ENCODE data around the gene OSBPL9.
"Not testable (repeated sequence)": the region's sequence is repeated elsewhere in the genome, so short reads cannot be mapped to it uniquely, and the experiment has no call there.

OSBPL9 gene

GRCh38 chr1:51669816-51670215 is 52.9 kb downstream of the OSBPL9 start:
- FAIRE-seq, result no peak

GRCh38 chr1:51671527-51672325 is 54.8 kb downstream of the OSBPL9 start:
- no peak for FAIRE-seq

GRCh38 chr1:51673279-51673678 is 56.4 kb downstream of the OSBPL9 start:
- FAIRE-seq, result no peak

- FAIRE-seq, result no peak
These were observed 58.4 kb downstream of the OSBPL9 start for GRCh38 chr1:51675177-51675780.

- no peak for FAIRE-seq
These were observed 62.5 kb downstream of the OSBPL9 start for GRCh38 chr1:51679435-51679834.

- FAIRE-seq, result no peak
These were observed 67.9 kb downstream of the OSBPL9 start for GRCh38 chr1:51684776-51685175.

GRCh38 chr1:51686450-51686849 is 69.6 kb downstream of the OSBPL9 start:
- FAIRE-seq, result no peak

GRCh38 chr1:51689075-51689440 is 72.2 kb downstream of the OSBPL9 start:
- FAIRE-seq, result no peak

- FAIRE-seq, result no peak
These were observed 72.8 kb downstream of the OSBPL9 start for GRCh38 chr1:51689643-51690042.

- no peak for FAIRE-seq
These were observed 73.5 kb downstream of the OSBPL9 start for GRCh38 chr1:51690285-51690961.

GRCh38 chr1:51691920-51692319 is 75.0 kb downstream of the OSBPL9 start:
- no peak for FAIRE-seq

GRCh38 chr1:51693419-51694155 is 76.7 kb downstream of the OSBPL9 start:
- FAIRE-seq, result no peak

- no peak for FAIRE-seq
These were observed 80.3 kb downstream of the OSBPL9 start for GRCh38 chr1:51697166-51697565.

- no peak for FAIRE-seq
These were observed 82.5 kb downstream of the OSBPL9 start for GRCh38 chr1:51699391-51699790.

- FAIRE-seq, result not testable (repeated sequence)
These were observed 84.9 kb downstream of the OSBPL9 start for GRCh38 chr1:51701782-51702181.

- not testable (repeated sequence) for FAIRE-seq
These were observed 85.3 kb downstream of the OSBPL9 start for GRCh38 chr1:51702220-51702619.

- FAIRE-seq, result no peak
These were observed 88.1 kb downstream of the OSBPL9 start for GRCh38 chr1:51705035-51705434.

GRCh38 chr1:51708911-51709760 is 92.2 kb downstream of the OSBPL9 start:
- FAIRE-seq, result no peak

- FAIRE-seq, result no peak
These were observed 93.1 kb downstream of the OSBPL9 start for GRCh38 chr1:51709951-51710350.

GRCh38 chr1:51712590-51712989 is 95.7 kb downstream of the OSBPL9 start:
- no peak for FAIRE-seq

- FAIRE-seq, result no peak
These were observed 97.6 kb downstream of the OSBPL9 start for GRCh38 chr1:51714374-51715019.

GRCh38 chr1:51715369-51715768 is 98.5 kb downstream of the OSBPL9 start:
- FAIRE-seq, result no peak
